ACC112 (cell line): ENCODE measurements around the gene ANGPTL3.
"Not testable (repeated sequence)": the region's sequence is repeated elsewhere in the genome, so short reads cannot be mapped to it uniquely, and the experiment has no call there.

ENCODE experiments used
- H2AFZ ChIP-seq: fragments of 200-600 bp; sonication (generic); one replicate; pipeline ENCODE4 v1.6.0; 2017; ENCODE audit warnings: antibody characterized with exemption, low read length; ENCODE audit not compliant: unreplicated experiment
- H3K27ac ChIP-seq: fragments of 200-600 bp; sonication (generic); 2 replicates; pipeline ENCODE4 v1.5.1; 2014; ENCODE audit warnings: low read depth, mild to moderate bottlenecking, antibody characterized with exemption, low read length, moderate library complexity
- H3K27me3 ChIP-seq: fragments of 200-600 bp; sonication (generic); 2 replicates; pipeline ENCODE4 v1.6.1; 2014; ENCODE audit warnings: mild to moderate bottlenecking, antibody characterized with exemption, low read length, moderate library complexity, mixed read lengths; ENCODE audit not compliant: insufficient read depth
- H3K36me3 ChIP-seq: fragments of 200-600 bp; sonication (generic); 2 replicates; pipeline ENCODE4 v1.6.1; 2016; ENCODE audit warnings: mild to moderate bottlenecking, antibody characterized with exemption, low read length, moderate library complexity, mixed read lengths; ENCODE audit not compliant: insufficient read depth
- H3K4me1 ChIP-seq: fragments of 200-600 bp; sonication (generic); one replicate; pipeline ENCODE4 v1.6.1; 2016; ENCODE audit warnings: low read length, mixed read lengths; ENCODE audit not compliant: insufficient read depth, unreplicated experiment, control insufficient read depth
- H3K4me3 ChIP-seq: fragments of 200-600 bp; sonication (generic); 2 replicates; pipeline ENCODE4 v1.5.1; 2014; ENCODE audit warnings: mild to moderate bottlenecking, low read depth, low read length
- H3K79me2 ChIP-seq: fragments of 200-600 bp; sonication (generic); one replicate; pipeline ENCODE4 v1.6.0; 2016; ENCODE audit warnings: low read length; ENCODE audit not compliant: control insufficient read depth, unreplicated experiment, insufficient read depth

ANGPTL3 gene, protein sequence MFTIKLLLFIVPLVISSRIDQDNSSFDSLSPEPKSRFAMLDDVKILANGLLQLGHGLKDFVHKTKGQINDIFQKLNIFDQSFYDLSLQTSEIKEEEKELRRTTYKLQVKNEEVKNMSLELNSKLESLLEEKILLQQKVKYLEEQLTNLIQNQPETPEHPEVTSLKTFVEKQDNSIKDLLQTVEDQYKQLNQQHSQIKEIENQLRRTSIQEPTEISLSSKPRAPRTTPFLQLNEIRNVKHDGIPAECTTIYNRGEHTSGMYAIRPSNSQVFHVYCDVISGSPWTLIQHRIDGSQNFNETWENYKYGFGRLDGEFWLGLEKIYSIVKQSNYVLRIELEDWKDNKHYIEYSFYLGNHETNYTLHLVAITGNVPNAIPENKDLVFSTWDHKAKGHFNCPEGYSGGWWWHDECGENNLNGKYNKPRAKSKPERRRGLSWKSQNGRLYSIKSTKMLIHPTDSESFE

DNA sequence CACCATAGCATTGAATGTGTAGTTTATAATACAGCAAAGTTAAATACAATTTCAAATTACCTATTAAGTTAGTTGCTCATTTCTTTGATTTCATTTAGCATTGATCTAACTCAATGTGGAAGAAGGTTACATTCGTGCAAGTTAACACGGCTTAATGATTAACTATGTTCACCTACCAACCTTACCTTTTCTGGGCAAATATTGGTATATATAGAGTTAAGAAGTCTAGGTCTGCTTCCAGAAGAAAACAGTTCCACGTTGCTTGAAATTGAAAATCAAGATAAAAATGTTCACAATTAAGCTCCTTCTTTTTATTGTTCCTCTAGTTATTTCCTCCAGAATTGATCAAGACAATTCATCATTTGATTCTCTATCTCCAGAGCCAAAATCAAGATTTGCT, at the start of gene ANGPTL3:
Gene ANGPTL3, plus strand, starts transcription at position 240 of the 400 bp plus-strand sequence. Its CDS starts 47 bp downstream, at position 287.
- no peak within 1 kb of the TSS for H3K4me3 ChIP-seq
- H3K36me3 ChIP-seq = no peaks in the 10 kb centered on the region
- no peaks in the 10 kb centered on the region for H3K79me2 ChIP-seq
- no peaks in the 10 kb centered on the region for H3K27me3 ChIP-seq
- H2AFZ ChIP-seq = no peak within 1 kb of the TSS
- H3K27ac ChIP-seq = no peak within 1 kb of the TSS
- H3K4me1 ChIP-seq = peaks cover 3% of the 10 kb centered on the region

DNA sequence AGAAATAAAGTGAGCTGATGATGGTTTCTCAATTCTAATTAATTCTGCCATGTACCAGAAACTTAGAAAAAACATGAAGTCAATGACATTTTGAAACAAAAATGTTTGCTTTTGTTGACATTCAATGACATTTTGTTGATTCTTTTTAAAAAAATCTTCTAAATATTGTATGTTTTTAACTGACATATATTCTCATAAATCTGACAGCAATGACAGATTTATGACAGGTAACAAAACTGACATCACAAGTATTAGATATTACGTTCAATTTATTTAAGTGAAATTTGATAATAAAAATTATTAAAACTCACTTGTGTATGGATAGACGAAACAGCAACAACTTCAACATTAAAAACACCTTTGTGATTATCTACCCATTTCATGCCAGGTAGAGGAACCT, 36.0 kb upstream of the ANGPTL3 start:
- no peak overlapping the region for H3K4me3 ChIP-seq
- peaks cover 4% of the 10 kb centered on the region; the same call in 1 of the 2 replicates for H3K36me3 ChIP-seq
- H3K4me1 ChIP-seq = no peaks in the 10 kb centered on the region
- no peaks in the 10 kb centered on the region for H3K27me3 ChIP-seq
- no peaks in the 10 kb centered on the region for H3K79me2 ChIP-seq
- no peak overlapping the region for H3K27ac ChIP-seq
- no peak overlapping the region for H2AFZ ChIP-seq

DNA sequence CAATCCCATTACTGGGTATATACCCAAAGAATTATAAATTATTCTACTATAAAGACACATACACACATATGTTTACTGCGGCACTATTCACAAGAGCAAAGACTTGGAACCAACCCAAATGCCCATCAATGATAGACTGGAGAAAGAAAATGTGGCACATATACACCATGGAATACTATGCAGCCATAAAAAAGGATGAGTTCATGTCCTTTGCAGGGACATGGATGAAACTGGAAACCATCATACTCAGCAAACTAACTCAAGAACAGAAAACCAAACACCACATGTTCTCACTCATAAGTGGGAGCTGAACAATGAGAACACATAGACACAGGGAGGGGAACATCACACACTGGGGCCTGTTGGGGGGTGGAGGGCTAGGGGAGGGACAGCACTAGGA, 30.1 kb upstream of the ANGPTL3 start:
- H3K4me1 ChIP-seq, H3K79me2 ChIP-seq, H3K27me3 ChIP-seq, H3K4me3 ChIP-seq, H2AFZ ChIP-seq, H3K36me3 ChIP-seq, H3K27ac ChIP-seq: not testable (repeated sequence)

DNA sequence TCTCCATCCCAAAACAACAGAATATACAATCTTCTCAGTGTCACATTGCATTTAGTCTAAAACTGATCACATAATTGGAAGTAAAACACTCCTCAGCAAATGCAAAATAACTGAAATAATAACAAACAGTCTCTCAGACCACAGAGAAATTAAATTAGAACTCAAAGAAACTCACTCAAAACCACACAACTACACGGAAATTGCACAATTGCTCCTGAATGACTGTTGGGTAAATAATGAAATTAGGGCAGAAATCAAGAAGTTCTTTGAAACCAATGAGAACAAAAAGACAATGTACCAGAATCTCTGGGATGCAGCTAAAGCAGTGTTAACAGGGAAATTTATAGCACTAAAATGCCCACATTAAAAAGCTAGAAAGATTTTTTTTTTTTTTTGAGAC, 29.4 kb upstream of the ANGPTL3 start:
- H3K27me3 ChIP-seq, H3K36me3 ChIP-seq, H3K27ac ChIP-seq, H3K4me1 ChIP-seq, H3K4me3 ChIP-seq, H3K79me2 ChIP-seq, H2AFZ ChIP-seq: not testable (repeated sequence)

DNA sequence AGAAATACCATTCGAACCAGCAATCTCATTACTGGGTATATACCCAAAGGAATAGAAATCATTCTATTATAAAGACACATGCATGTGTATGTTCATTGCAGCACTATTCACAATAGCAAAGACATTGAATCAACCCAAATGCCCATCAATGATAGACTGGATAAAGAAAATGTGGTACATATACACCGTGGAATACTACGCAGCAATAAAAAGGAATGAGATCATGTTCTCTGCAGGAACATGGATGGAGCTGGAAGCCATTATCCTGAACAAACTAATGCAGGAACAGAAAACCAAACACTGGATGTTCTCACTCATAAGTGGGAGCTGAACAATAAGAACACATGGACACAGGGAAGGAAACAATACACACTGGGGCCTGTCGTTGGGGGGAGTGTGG, 25.8 kb upstream of the ANGPTL3 start:
- H3K79me2 ChIP-seq, H3K27me3 ChIP-seq, H2AFZ ChIP-seq, H3K4me1 ChIP-seq, H3K36me3 ChIP-seq, H3K4me3 ChIP-seq, H3K27ac ChIP-seq: not testable (repeated sequence)

DNA sequence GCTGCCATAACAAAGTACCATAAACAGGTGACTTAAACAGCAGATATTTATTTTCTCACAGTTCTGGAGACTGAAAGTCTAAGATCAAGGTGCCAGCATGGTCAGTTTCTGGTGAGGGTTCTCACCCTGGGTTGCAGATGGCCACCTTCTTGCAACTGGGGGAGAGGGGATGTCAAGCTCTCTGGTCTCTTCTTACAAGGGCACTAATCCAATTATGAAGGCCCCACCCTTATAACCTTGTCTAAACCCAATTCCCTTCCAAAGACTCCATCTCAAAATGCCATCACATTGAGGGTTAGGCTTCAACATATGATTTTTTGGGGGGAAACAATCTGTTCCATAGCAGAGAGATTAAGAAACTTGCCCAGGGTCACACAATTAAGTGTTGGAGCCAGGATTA, 24.8 kb upstream of the ANGPTL3 start:
- no peak overlapping the region for H3K27ac ChIP-seq
- H3K79me2 ChIP-seq = no peaks in the 10 kb centered on the region
- no peaks in the 10 kb centered on the region for H3K27me3 ChIP-seq
- no peaks in the 10 kb centered on the region for H3K4me1 ChIP-seq
- H3K36me3 ChIP-seq = peaks cover 9% of the 10 kb centered on the region; the same call in 1 of the 2 replicates
- H2AFZ ChIP-seq = no peak overlapping the region
- no peak overlapping the region for H3K4me3 ChIP-seq

DNA sequence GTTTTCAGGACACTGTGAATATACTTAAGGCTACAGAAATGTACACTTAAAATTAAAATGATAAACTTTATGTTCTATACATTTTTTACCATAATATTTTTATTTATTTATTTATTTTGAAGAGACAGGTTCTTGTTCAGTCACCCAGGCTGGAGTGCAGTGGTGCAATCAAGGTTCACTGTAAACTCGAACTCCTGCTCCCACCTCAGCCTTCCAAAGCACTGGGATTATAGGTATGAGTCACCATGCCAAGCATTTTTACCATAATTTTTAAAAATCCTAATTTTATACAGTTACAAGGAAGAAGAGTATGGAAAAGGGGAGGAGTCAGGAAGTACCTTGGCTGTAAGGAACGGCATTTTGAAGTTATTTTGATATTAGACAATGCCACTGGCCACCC, 23.6 kb upstream of the ANGPTL3 start:
- Histone ChIP-seq H2AFZ (no peak overlapping the region), H3K4me3 (no peak overlapping the region), H3K79me2 (no peaks in the 10 kb centered on the region), H3K4me1 (no peaks in the 10 kb centered on the region), H3K36me3 (peaks cover 9% of the 10 kb centered on the region; the same call in 1 of the 2 replicates), H3K27ac (no peak overlapping the region), H3K27me3 (no peaks in the 10 kb centered on the region)

DNA sequence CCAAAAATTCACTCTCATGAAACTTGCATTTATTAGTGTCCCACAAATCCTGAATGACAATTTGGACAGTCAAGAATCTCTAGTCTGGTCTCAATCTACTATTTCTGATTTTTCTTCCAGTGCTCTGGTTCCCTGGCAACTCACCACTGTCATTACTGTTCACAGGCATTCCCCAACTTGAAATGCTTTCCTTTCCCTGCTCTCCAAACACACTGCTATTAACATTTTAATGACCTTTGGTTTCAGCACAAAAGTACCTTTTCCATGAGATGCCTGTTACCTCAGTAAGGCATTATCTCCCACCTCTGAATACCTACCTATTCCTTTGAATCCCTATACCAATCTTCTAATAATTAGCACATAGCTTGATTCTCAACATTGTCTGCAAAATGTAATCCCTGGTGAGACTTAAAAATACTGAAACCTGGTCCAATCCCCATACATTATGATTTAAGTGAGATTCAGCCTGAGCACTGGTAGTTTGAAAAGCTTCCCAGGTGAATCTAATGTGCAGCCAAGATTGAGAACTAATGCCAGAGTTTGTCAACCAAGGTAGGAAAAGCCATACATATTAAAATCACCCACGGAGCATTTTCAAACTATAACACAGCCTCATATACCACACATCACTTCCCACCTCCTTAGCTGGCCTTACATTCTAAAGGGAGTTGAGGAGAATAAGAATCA, 11.7 kb upstream of the ANGPTL3 start:
- H3K79me2 ChIP-seq = no peaks in the 10 kb centered on the region
- no peak overlapping the region for H2AFZ ChIP-seq
- no peaks in the 10 kb centered on the region for H3K27me3 ChIP-seq
- no peak overlapping the region for H3K4me3 ChIP-seq
- H3K27ac ChIP-seq = no peak overlapping the region
- H3K36me3 ChIP-seq = peaks cover 15% of the 10 kb centered on the region
- H3K4me1 ChIP-seq = peaks cover 5% of the 10 kb centered on the region

DNA sequence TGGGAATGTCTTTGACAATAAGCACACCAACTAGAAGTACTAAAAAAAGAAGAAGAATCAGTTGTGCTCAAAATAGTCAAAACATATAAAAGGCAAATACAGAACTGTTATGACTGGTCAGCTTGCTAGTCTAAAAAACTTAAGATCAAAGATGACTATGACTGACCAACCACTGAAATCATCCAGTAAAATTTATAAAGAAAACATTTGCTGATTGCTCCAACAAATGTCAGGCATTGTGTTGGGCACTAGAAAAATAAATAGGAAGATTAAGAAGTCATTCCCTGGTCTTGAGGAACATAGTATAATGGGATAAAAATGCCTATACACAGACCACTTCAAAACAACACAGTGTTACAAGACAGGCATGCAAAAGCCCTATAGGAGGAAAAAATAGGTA, 9.3 kb upstream of the ANGPTL3 start:
- Histone ChIP-seq H3K36me3 (peaks cover 15% of the 10 kb centered on the region), H2AFZ (no peak overlapping the region), H3K79me2 (no peaks in the 10 kb centered on the region), H3K4me1 (peaks cover 5% of the 10 kb centered on the region), H3K4me3 (no peak overlapping the region), H3K27ac (no peak overlapping the region), H3K27me3 (no peaks in the 10 kb centered on the region)

DNA sequence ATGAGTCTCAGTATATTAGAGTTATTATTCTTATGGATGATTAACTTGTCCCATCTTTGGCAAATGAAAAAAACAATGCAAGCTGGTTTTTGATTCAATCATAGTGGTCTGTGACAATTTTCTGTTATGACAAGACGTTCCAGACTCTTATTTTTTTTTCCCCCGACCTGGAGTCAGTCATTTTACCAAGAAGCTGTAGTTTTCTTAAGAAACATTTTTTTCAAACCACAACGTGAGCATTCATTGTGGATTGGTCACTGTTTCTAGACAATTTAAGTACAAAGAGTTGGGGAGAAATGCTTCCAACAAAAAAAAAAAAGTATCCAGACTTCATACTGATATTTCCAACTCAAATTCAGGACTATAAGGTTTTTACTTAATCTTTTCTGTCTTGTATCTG, 8.0 kb upstream of the ANGPTL3 start:
- H3K27me3 ChIP-seq = no peaks in the 10 kb centered on the region
- H3K36me3 ChIP-seq = peaks cover 12% of the 10 kb centered on the region
- peaks cover 5% of the 10 kb centered on the region for H3K4me1 ChIP-seq
- H2AFZ ChIP-seq = no peak overlapping the region
- H3K27ac ChIP-seq = no peak overlapping the region
- no peak overlapping the region for H3K4me3 ChIP-seq
- no peaks in the 10 kb centered on the region for H3K79me2 ChIP-seq
